T-helper 1 cell treated with Interleukin-12 subunit alpha and Interleukin-12 subunit beta and Interleukin-4 antibody, amounts not matched to agents 30 μg/mL and 1 μg/mL, for 36 hours (primary cell): ENCODE results near the gene SEZ6L2.
"Not testable (repeated sequence)": the region's sequence is repeated elsewhere in the genome, so short reads cannot be mapped to it uniquely, and the experiment has no call there.

Experiments used
- H3K27ac Mint-ChIP-seq: one replicate; pipeline ENCODE4 v1.8.0; 2021; ENCODE audit warnings: mild to moderate bottlenecking, mixed read lengths
- H3K27me3 Mint-ChIP-seq: one replicate; pipeline ENCODE4 v1.8.0; 2021; ENCODE audit warnings: low read depth, mixed read lengths
- H3K36me3 Mint-ChIP-seq: one replicate; pipeline ENCODE4 v1.8.0; 2021; ENCODE audit warnings: low read depth, mixed read lengths
- H3K4me1 Mint-ChIP-seq: one replicate; pipeline ENCODE4 v1.8.0; 2021; ENCODE audit warnings: low read depth, mixed read lengths
- H3K4me3 Mint-ChIP-seq: one replicate; pipeline ENCODE4 v1.8.0; 2021; ENCODE audit warnings: mild to moderate bottlenecking, moderate library complexity, mixed read lengths
- H3K9me3 Mint-ChIP-seq: one replicate; pipeline ENCODE4 v1.8.0; 2021; ENCODE audit warnings: mixed read lengths

The SEZ6L2 gene

DNA sequence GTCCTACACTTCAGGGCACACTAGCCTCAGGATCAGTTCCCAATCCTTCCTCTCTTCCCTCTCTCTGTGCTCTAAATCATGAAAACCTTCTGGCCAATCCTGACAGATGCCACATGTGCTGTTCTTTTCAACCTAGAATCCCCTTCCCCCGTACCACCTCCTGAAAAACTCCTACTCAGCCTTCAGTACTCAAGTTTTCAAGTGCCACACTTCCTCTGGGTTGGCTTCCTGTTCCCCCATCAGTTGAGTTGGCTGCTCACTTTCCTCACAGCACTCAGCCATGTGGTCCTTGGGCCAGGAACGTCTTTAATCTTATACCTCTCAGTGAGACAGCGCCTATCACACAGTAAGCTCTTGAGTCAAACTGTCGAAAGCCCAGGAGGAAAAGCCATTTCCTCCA, 4.2 kb upstream of the SEZ6L2 start:
- H3K4me3 Mint-ChIP-seq = no peak overlapping the region
- peaks cover 10% of the 10 kb centered on the region for H3K4me1 Mint-ChIP-seq
- H3K9me3 Mint-ChIP-seq = no peaks in the 10 kb centered on the region
- H3K27me3 Mint-ChIP-seq = peaks cover 18% of the 10 kb centered on the region
- peaks cover 2% of the 10 kb centered on the region for H3K36me3 Mint-ChIP-seq
- no peak overlapping the region for H3K27ac Mint-ChIP-seq

GRCh38 chr16:29901607-29901945, 2.2 kb upstream of the SEZ6L2 start:
- Mint-ChIP-seq H3K36me3 (no peaks in the 10 kb centered on the region), H3K4me1 (peaks cover 13% of the 10 kb centered on the region), H3K27ac (no peak overlapping the region), H3K9me3 (no peaks in the 10 kb centered on the region), H3K27me3 (peaks cover 32% of the 10 kb centered on the region), H3K4me3 (peak overlapping the region; percentile 48)

- Mint-ChIP-seq H3K4me3 (peak overlapping the region; percentile 73), H3K9me3 (no peaks in the 10 kb centered on the region), H3K27me3 (peaks cover 32% of the 10 kb centered on the region)
These were observed 1.7 kb upstream of the SEZ6L2 start for GRCh38 chr16:29900888-29901606.

GRCh38 chr16:29900102-29900887, 945 bp upstream of the SEZ6L2 start, which contains the start of gene ASPHD1:
Gene ASPHD1 (plus strand): TSS chr16:29900488. CDS start chr16:29900972, 484 bp downstream.
- Mint-ChIP-seq H3K27ac (peak within 1 kb of the TSS; percentile 19), H3K9me3 (no peaks in the 10 kb centered on the region), H3K36me3 (no peaks in the 10 kb centered on the region), H3K4me3 (peak within 1 kb of the TSS; percentile 73), H3K27me3 (peaks cover 32% of the 10 kb centered on the region), H3K4me1 (peaks cover 13% of the 10 kb centered on the region)

More at GRCh38 chr16:29900888-29901606, 1.7 kb upstream of the SEZ6L2 start:
- H3K27ac Mint-ChIP-seq = no peak overlapping the region
- H3K4me1 Mint-ChIP-seq = peaks cover 13% of the 10 kb centered on the region
- H3K36me3 Mint-ChIP-seq = no peaks in the 10 kb centered on the region

GRCh38 chr16:29898804-29899515, 390 bp downstream of the SEZ6L2 start:
- peaks cover 13% of the 10 kb centered on the region for H3K4me1 Mint-ChIP-seq
- H3K9me3 Mint-ChIP-seq = no peaks in the 10 kb centered on the region
- no peaks in the 10 kb centered on the region for H3K36me3 Mint-ChIP-seq
- no peak overlapping the region for H3K27ac Mint-ChIP-seq
- H3K27me3 Mint-ChIP-seq = peaks cover 32% of the 10 kb centered on the region
- peak overlapping the region; percentile 40 for H3K4me3 Mint-ChIP-seq

- no peaks in the 10 kb centered on the region for H3K36me3 Mint-ChIP-seq
- H3K27me3 Mint-ChIP-seq = peaks cover 32% of the 10 kb centered on the region
- peaks cover 9% of the 10 kb centered on the region for H3K4me1 Mint-ChIP-seq
- H3K9me3 Mint-ChIP-seq = no peaks in the 10 kb centered on the region
- no peak overlapping the region for H3K4me3 Mint-ChIP-seq
- H3K27ac Mint-ChIP-seq = no peak overlapping the region
These were observed 1.1 kb downstream of the SEZ6L2 start for GRCh38 chr16:29898135-29898803.

GRCh38 chr16:29897333-29897732, 2.0 kb downstream of the SEZ6L2 start:
- no peak overlapping the region for H3K4me3 Mint-ChIP-seq
- H3K27ac Mint-ChIP-seq = no peak overlapping the region
- no peaks in the 10 kb centered on the region for H3K36me3 Mint-ChIP-seq
- H3K4me1 Mint-ChIP-seq = peaks cover 9% of the 10 kb centered on the region
- H3K9me3 Mint-ChIP-seq = no peaks in the 10 kb centered on the region
- H3K27me3 Mint-ChIP-seq = peaks cover 32% of the 10 kb centered on the region

DNA sequence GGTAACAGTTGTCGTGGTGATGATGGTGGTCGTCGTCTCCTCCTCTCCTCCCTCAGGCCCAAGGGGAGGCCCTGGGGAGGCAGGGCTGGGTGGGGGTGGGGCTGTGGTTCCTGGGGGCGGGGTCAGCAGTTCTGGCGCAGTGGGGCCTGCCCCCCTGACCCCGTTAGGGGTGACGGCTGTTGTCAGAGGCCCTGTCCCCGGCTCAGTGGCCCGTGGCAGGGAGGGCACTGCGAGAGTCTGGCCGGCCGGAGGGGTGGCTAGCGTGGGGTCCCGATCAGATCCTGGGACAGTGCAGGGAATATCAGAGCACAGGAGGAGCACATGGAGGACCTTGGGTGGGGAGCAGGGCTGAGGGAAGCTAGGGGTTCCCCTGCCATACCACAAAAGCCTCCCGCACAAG, 2.5 kb downstream of the SEZ6L2 start:
- Mint-ChIP-seq H3K36me3 (no peaks in the 10 kb centered on the region), H3K4me3 (no peak overlapping the region), H3K27ac (no peak overlapping the region), H3K27me3 (peaks cover 32% of the 10 kb centered on the region), H3K9me3 (no peaks in the 10 kb centered on the region), H3K4me1 (peaks cover 9% of the 10 kb centered on the region)

DNA sequence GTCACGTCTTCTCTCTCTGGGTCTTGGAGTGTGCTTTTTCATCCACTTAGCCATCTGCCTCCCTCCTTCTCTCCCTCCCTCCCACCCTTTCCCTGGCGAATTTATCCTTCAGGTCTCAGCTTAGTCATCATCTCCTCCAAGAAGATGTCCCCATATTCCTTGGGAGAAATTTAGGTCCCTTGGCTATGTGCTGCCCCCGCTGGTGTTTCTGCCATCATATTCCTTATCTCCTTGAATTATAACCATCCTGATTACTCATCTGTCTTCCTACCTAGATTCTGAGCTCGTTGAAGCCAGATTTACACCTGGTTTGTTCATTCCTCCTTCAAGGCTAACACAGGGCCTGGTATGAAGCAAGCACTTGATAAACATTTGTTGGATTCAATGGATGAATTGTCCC, 5.0 kb downstream of the SEZ6L2 start:
- Mint-ChIP-seq H3K4me3 (no peak overlapping the region), H3K36me3 (no peaks in the 10 kb centered on the region), H3K27me3 (peaks cover 25% of the 10 kb centered on the region), H3K4me1 (peaks cover 4% of the 10 kb centered on the region), H3K27ac (no peak overlapping the region), H3K9me3 (no peaks in the 10 kb centered on the region)

GRCh38 chr16:29893553-29893952, 5.8 kb downstream of the SEZ6L2 start:
- H3K36me3 Mint-ChIP-seq = no peaks in the 10 kb centered on the region
- H3K4me3 Mint-ChIP-seq = no peak overlapping the region
- H3K27me3 Mint-ChIP-seq = peaks cover 17% of the 10 kb centered on the region
- no peaks in the 10 kb centered on the region for H3K9me3 Mint-ChIP-seq
- no peak overlapping the region for H3K27ac Mint-ChIP-seq
- peaks cover 3% of the 10 kb centered on the region for H3K4me1 Mint-ChIP-seq

- Mint-ChIP-seq H3K36me3 (no peaks in the 10 kb centered on the region), H3K4me3 (no peak overlapping the region), H3K4me1 (no peaks in the 10 kb centered on the region), H3K9me3 (no peaks in the 10 kb centered on the region), H3K27ac (no peak overlapping the region), H3K27me3 (peaks cover 6% of the 10 kb centered on the region)
These were observed 6.9 kb downstream of the SEZ6L2 start for GRCh38 chr16:29892458-29892813.

DNA sequence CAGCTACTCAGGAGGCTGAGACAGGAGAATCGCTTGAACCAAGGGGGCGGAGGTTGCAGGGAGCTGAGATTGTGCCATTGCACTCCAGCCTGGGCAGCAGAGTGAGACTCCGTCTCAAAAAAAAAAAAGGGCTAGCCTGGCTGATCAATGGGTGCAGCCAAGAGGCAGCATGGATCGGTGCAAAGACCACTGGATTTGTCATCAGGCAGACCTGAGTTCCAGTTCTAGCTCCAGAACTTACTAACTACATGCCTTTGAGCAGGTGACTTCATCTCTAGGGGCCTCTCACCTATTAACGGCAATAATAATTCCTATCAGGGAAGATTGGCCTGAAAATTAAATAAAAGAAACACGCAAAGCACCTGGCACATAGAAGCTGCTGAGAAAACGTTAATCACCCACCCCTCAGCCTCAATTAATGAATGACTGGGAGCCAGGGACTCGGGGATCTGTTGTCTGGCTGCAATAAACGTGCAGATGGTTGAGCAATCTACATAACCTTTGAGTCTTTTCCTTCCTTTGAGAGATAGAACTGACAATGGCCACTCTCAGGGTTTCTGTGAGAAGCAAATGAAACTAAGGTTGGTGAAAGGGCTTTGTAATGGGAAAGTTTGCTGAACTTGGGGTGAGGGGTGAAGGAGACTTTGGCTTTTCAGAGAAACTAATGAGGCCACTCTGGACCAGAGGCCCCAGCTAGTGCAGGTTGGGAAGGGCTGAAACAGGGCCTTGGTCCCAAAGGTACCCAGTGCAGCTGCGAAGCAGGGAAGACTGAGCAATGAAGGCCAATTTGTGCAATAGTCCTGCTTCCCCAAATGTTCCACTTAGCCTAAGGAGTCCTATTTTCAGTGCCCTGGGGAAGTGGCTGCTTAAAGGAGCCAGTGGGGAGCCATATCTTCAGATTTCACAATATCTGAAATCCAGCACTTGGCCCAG, 7.6 kb downstream of the SEZ6L2 start:
- Mint-ChIP-seq H3K36me3 (no peaks in the 10 kb centered on the region), H3K27me3 (peaks cover 3% of the 10 kb centered on the region), H3K9me3 (no peaks in the 10 kb centered on the region), H3K4me1 (no peaks in the 10 kb centered on the region), H3K4me3 (no peak overlapping the region), H3K27ac (no peak overlapping the region)

- not testable (repeated sequence) for H3K4me1 Mint-ChIP-seq, H3K27me3 Mint-ChIP-seq, H3K4me3 Mint-ChIP-seq, H3K36me3 Mint-ChIP-seq, H3K27ac Mint-ChIP-seq, H3K9me3 Mint-ChIP-seq
These were observed 10.0 kb downstream of the SEZ6L2 start for GRCh38 chr16:29889372-29889771.
